Activated CD4-positive, CD25-positive, alpha-beta regulatory T cell treated with anti-CD3 and anti-CD28 coated beads, Interleukin-2, amount 50 U/mL, for 24 hours (primary cell): Measurements from ENCODE around the gene RFC2.
"Not testable (repeated sequence)": the region's sequence is repeated elsewhere in the genome, so short reads cannot be mapped to it uniquely, and the experiment has no call there.

Source experiments
- ATAC-seq, 2 donors: fragments of 150-1000 bp; cut with Tn5 transposase; one replicate each; pipeline ENCODE4 v1.10.0; 2021; ENCODE audit warnings: mild to moderate bottlenecking in 1 of 2, moderate library complexity in 1 of 2

Gene RFC2

GRCh38 chr7:74246497-74246896, 7.7 kb downstream of the RFC2 start:
- no peak for ATAC-seq

- no peak for ATAC-seq
Observed at GRCh38 chr7:74242122-74242443, 12.1 kb downstream of the RFC2 start.

GRCh38 chr7:74240482-74240881, 13.7 kb downstream of the RFC2 start:
- no peak for ATAC-seq

GRCh38 chr7:74236284-74236683, 17.9 kb downstream of the RFC2 start:
- ATAC-seq: peak; percentile 33 to 41

GRCh38 chr7:74235518-74236268, 18.5 kb downstream of the RFC2 start:
- no peak for ATAC-seq

- no peak for ATAC-seq
Observed at GRCh38 chr7:74233655-74234285, 20.4 kb downstream of the RFC2 start.

GRCh38 chr7:74231232-74231590, 23.0 kb downstream of the RFC2 start:
- peak in 1 of 2 donors; percentile 59 for ATAC-seq

- ATAC-seq: no peak
Observed at GRCh38 chr7:74230446-74231231, 23.6 kb downstream of the RFC2 start.

GRCh38 chr7:74228951-74229900, 25.0 kb downstream of the RFC2 start:
- no peak for ATAC-seq

GRCh38 chr7:74226633-74227032, 27.6 kb downstream of the RFC2 start:
- no peak for ATAC-seq

GRCh38 chr7:74225400-74225799, 28.8 kb downstream of the RFC2 start:
- no peak for ATAC-seq

GRCh38 chr7:74224907-74225306, 29.3 kb downstream of the RFC2 start:
- ATAC-seq: not testable (repeated sequence)

- ATAC-seq: no peak
Observed at GRCh38 chr7:74224511-74224832, 29.7 kb downstream of the RFC2 start.

GRCh38 chr7:74223711-74224510, 30.3 kb downstream of the RFC2 start:
- ATAC-seq: no peak

GRCh38 chr7:74222851-74223710, 31.1 kb downstream of the RFC2 start:
- ATAC-seq: no peak

GRCh38 chr7:74221713-74222112, 32.5 kb downstream of the RFC2 start:
- ATAC-seq: no peak

- no peak for ATAC-seq
Observed at GRCh38 chr7:74220229-74220628, 34.0 kb downstream of the RFC2 start.

- ATAC-seq: no peak
Observed at GRCh38 chr7:74219416-74219815, 34.8 kb downstream of the RFC2 start.

GRCh38 chr7:74218343-74218698, 35.9 kb downstream of the RFC2 start:
- ATAC-seq: no peak

GRCh38 chr7:74217455-74218342, 36.5 kb downstream of the RFC2 start:
- peak; percentile 35 to 41 for ATAC-seq
